ENCODE results near the gene CORIN. TPM values are rescaled to one million over a fixed set of nuclear protein-coding genes. Genes with fewer than 3 reads are reported as not detected.

Gene CORIN
- total and polyA plus RNA-seq, 4 donors, result 1.4 to 1.9 (median 1.7) TPM

GRCh38 chr4:47579235-47579634 is 258.6 kb downstream of the CORIN start:
- Histone ChIP-seq H3K4me3 (ENCODE audit: low read depth, low read length) (no peak overlapping the region), H3K9me3 (ENCODE audit: control insufficient read depth, insufficient read depth, low read length) (no peaks in the 10 kb centered on the region), H3K27me3 (ENCODE audit: control insufficient read depth, insufficient read depth, low read length) (no peaks in the 10 kb centered on the region), H3K36me3 (ENCODE audit: control insufficient read depth, insufficient read depth, low read length) (no peaks in the 10 kb centered on the region), H3K4me1 (ENCODE audit: control insufficient read depth, insufficient read depth, low read length) (no peaks in the 10 kb centered on the region), H3K27ac (ENCODE audit: low read depth, low read length) (no peak overlapping the region)
- DNase-seq (ENCODE audit: low read depth in 4 of 6, low spot score in 6 of 6), result no peak
- no CpG with 5 or more reads among the region's 3 CpGs for WGBS (ENCODE audit: insufficient coverage)

GRCh38 chr4:47577779-47578553 is 259.9 kb downstream of the CORIN start:
- no peak overlapping the region for H3K27ac ChIP-seq (ENCODE audit: low read depth, low read length)
- WGBS (ENCODE audit: insufficient coverage), result 78% methylated on average over 3 of the region's 7 CpGs

GRCh38 chr4:47572981-47573380 is 264.9 kb downstream of the CORIN start:
- Histone ChIP-seq H3K27ac (ENCODE audit: low read depth, low read length) (no peak overlapping the region), H3K4me1 (ENCODE audit: control insufficient read depth, insufficient read depth, low read length) (no peaks in the 10 kb centered on the region), H3K9me3 (ENCODE audit: control insufficient read depth, insufficient read depth, low read length) (no peaks in the 10 kb centered on the region), H3K36me3 (ENCODE audit: control insufficient read depth, insufficient read depth, low read length) (no peaks in the 10 kb centered on the region), H3K27me3 (ENCODE audit: control insufficient read depth, insufficient read depth, low read length) (no peaks in the 10 kb centered on the region), H3K4me3 (ENCODE audit: low read depth, low read length) (no peak overlapping the region)
- WGBS (ENCODE audit: insufficient coverage), result 85% methylated on average over 2 of the region's 3 CpGs
- DNase-seq (ENCODE audit: low read depth in 4 of 6, low spot score in 6 of 6), result peak in 2 of 6 donors; percentile 26 to 69

More at GRCh38 chr4:47577779-47578553, 259.9 kb downstream of the CORIN start:
- no peaks in the 10 kb centered on the region for H3K36me3 ChIP-seq (ENCODE audit: control insufficient read depth, insufficient read depth, low read length)
- no peaks in the 10 kb centered on the region for H3K4me1 ChIP-seq (ENCODE audit: control insufficient read depth, insufficient read depth, low read length)
- H3K27me3 ChIP-seq (ENCODE audit: control insufficient read depth, insufficient read depth, low read length), result no peaks in the 10 kb centered on the region
- no peak for DNase-seq (ENCODE audit: low read depth in 4 of 6, low spot score in 6 of 6)
- no peak overlapping the region for H3K4me3 ChIP-seq (ENCODE audit: low read depth, low read length)
- H3K9me3 ChIP-seq (ENCODE audit: control insufficient read depth, insufficient read depth, low read length), result no peaks in the 10 kb centered on the region

- DNase-seq (ENCODE audit: low read depth in 4 of 6, low spot score in 6 of 6), result no peak
- no peak overlapping the region for H3K27ac ChIP-seq (ENCODE audit: low read depth, low read length)
- no peaks in the 10 kb centered on the region for H3K9me3 ChIP-seq (ENCODE audit: control insufficient read depth, insufficient read depth, low read length)
- H3K36me3 ChIP-seq (ENCODE audit: control insufficient read depth, insufficient read depth, low read length), result no peaks in the 10 kb centered on the region
- no peaks in the 10 kb centered on the region for H3K27me3 ChIP-seq (ENCODE audit: control insufficient read depth, insufficient read depth, low read length)
- no peaks in the 10 kb centered on the region for H3K4me1 ChIP-seq (ENCODE audit: control insufficient read depth, insufficient read depth, low read length)
- no peak overlapping the region for H3K4me3 ChIP-seq (ENCODE audit: low read depth, low read length)
Observed at GRCh38 chr4:47570816-47571215, 267.1 kb downstream of the CORIN start.

- Histone ChIP-seq H3K4me3 (ENCODE audit: low read depth, low read length) (no peak overlapping the region), H3K4me1 (ENCODE audit: control insufficient read depth, insufficient read depth, low read length) (no peaks in the 10 kb centered on the region), H3K27me3 (ENCODE audit: control insufficient read depth, insufficient read depth, low read length) (no peaks in the 10 kb centered on the region), H3K27ac (ENCODE audit: low read depth, low read length) (no peak overlapping the region), H3K36me3 (ENCODE audit: control insufficient read depth, insufficient read depth, low read length) (peaks cover 3% of the 10 kb centered on the region), H3K9me3 (ENCODE audit: control insufficient read depth, insufficient read depth, low read length) (no peaks in the 10 kb centered on the region)
- no peak for DNase-seq (ENCODE audit: low read depth in 4 of 6, low spot score in 6 of 6)
- WGBS (ENCODE audit: insufficient coverage), result no CpG with 5 or more reads among the region's 1 CpG
Observed at GRCh38 chr4:47567511-47567910, 270.4 kb downstream of the CORIN start.

- H3K9me3 ChIP-seq (ENCODE audit: control insufficient read depth, insufficient read depth, low read length), result no peaks in the 10 kb centered on the region
- DNase-seq (ENCODE audit: low read depth in 4 of 6, low spot score in 6 of 6), result no peak
- no peaks in the 10 kb centered on the region for H3K27me3 ChIP-seq (ENCODE audit: control insufficient read depth, insufficient read depth, low read length)
- H3K27ac ChIP-seq (ENCODE audit: low read depth, low read length), result no peak overlapping the region
- H3K4me1 ChIP-seq (ENCODE audit: control insufficient read depth, insufficient read depth, low read length), result no peaks in the 10 kb centered on the region
- peaks cover 3% of the 10 kb centered on the region for H3K36me3 ChIP-seq (ENCODE audit: control insufficient read depth, insufficient read depth, low read length)
- H3K4me3 ChIP-seq (ENCODE audit: low read depth, low read length), result no peak overlapping the region
Observed at GRCh38 chr4:47566969-47567368, 270.9 kb downstream of the CORIN start.

GRCh38 chr4:47566566-47566965 is 271.3 kb downstream of the CORIN start:
- no peak for DNase-seq (ENCODE audit: low read depth in 4 of 6, low spot score in 6 of 6)
- peaks cover 3% of the 10 kb centered on the region for H3K36me3 ChIP-seq (ENCODE audit: control insufficient read depth, insufficient read depth, low read length)

GRCh38 chr4:47562297-47562696 is 275.6 kb downstream of the CORIN start:
- no CpG with 5 or more reads among the region's 3 CpGs for WGBS (ENCODE audit: insufficient coverage)
- no peaks in the 10 kb centered on the region for H3K9me3 ChIP-seq (ENCODE audit: control insufficient read depth, insufficient read depth, low read length)
- H3K27ac ChIP-seq (ENCODE audit: low read depth, low read length), result no peak overlapping the region
- H3K4me1 ChIP-seq (ENCODE audit: control insufficient read depth, insufficient read depth, low read length), result no peaks in the 10 kb centered on the region
- H3K27me3 ChIP-seq (ENCODE audit: control insufficient read depth, insufficient read depth, low read length), result no peaks in the 10 kb centered on the region
- DNase-seq (ENCODE audit: low read depth in 4 of 6, low spot score in 6 of 6), result no peak
- peaks cover 7% of the 10 kb centered on the region for H3K36me3 ChIP-seq (ENCODE audit: control insufficient read depth, insufficient read depth, low read length)
- no peak overlapping the region for H3K4me3 ChIP-seq (ENCODE audit: low read depth, low read length)

More at GRCh38 chr4:47566566-47566965, 271.3 kb downstream of the CORIN start:
- Histone ChIP-seq H3K4me3 (ENCODE audit: low read depth, low read length) (no peak overlapping the region), H3K27me3 (ENCODE audit: control insufficient read depth, insufficient read depth, low read length) (no peaks in the 10 kb centered on the region), H3K9me3 (ENCODE audit: control insufficient read depth, insufficient read depth, low read length) (no peaks in the 10 kb centered on the region), H3K4me1 (ENCODE audit: control insufficient read depth, insufficient read depth, low read length) (no peaks in the 10 kb centered on the region), H3K27ac (ENCODE audit: low read depth, low read length) (no peak overlapping the region)
- WGBS (ENCODE audit: insufficient coverage), result no CpG with 5 or more reads among the region's 2 CpGs

- WGBS (ENCODE audit: insufficient coverage), result no CpG with 5 or more reads among the region's 1 CpG
- H3K4me3 ChIP-seq (ENCODE audit: low read depth, low read length), result no peak overlapping the region
- no peak overlapping the region for H3K27ac ChIP-seq (ENCODE audit: low read depth, low read length)
- no peaks in the 10 kb centered on the region for H3K9me3 ChIP-seq (ENCODE audit: control insufficient read depth, insufficient read depth, low read length)
- H3K36me3 ChIP-seq (ENCODE audit: control insufficient read depth, insufficient read depth, low read length), result peaks cover 7% of the 10 kb centered on the region
- no peak for DNase-seq (ENCODE audit: low read depth in 4 of 6, low spot score in 6 of 6)
- no peaks in the 10 kb centered on the region for H3K27me3 ChIP-seq (ENCODE audit: control insufficient read depth, insufficient read depth, low read length)
- H3K4me1 ChIP-seq (ENCODE audit: control insufficient read depth, insufficient read depth, low read length), result no peaks in the 10 kb centered on the region
Observed at GRCh38 chr4:47561331-47561730, 276.5 kb downstream of the CORIN start.

GRCh38 chr4:47560682-47561081 is 277.2 kb downstream of the CORIN start:
- no peak for DNase-seq (ENCODE audit: low read depth in 4 of 6, low spot score in 6 of 6)
- H3K27me3 ChIP-seq (ENCODE audit: control insufficient read depth, insufficient read depth, low read length), result no peaks in the 10 kb centered on the region
- peaks cover 7% of the 10 kb centered on the region for H3K36me3 ChIP-seq (ENCODE audit: control insufficient read depth, insufficient read depth, low read length)
- no peak overlapping the region for H3K4me3 ChIP-seq (ENCODE audit: low read depth, low read length)
- no peaks in the 10 kb centered on the region for H3K9me3 ChIP-seq (ENCODE audit: control insufficient read depth, insufficient read depth, low read length)
- WGBS (ENCODE audit: insufficient coverage), result no CpG with 5 or more reads among the region's 1 CpG
- no peaks in the 10 kb centered on the region for H3K4me1 ChIP-seq (ENCODE audit: control insufficient read depth, insufficient read depth, low read length)
- H3K27ac ChIP-seq (ENCODE audit: low read depth, low read length), result no peak overlapping the region
